Lower leg skin (tissue), 3 donors: ENCODE data around the gene GATB.

Source experiments
- POLR2A ChIP-seq, 2 donors: fragments of 450-650 bp; IDR thresholded peaks; one replicate each; pipeline ENCODE4 v1.6.1; 2016 to 2017; ENCODE audit warnings: antibody characterized with exemption in 2 of 2, mild to moderate bottlenecking in 1 of 2, moderate library complexity in 1 of 2
- TF ChIP-seq, protein P1 (sequence below), 3 donors: fragments of 450-650 bp; IDR thresholded peaks; one replicate each; pipeline ENCODE4 v1.5.1; 2016; ENCODE audit warnings: antibody characterized with exemption in 3 of 3, mild to moderate bottlenecking in 3 of 3, moderate library complexity in 2 of 3

DNA sequence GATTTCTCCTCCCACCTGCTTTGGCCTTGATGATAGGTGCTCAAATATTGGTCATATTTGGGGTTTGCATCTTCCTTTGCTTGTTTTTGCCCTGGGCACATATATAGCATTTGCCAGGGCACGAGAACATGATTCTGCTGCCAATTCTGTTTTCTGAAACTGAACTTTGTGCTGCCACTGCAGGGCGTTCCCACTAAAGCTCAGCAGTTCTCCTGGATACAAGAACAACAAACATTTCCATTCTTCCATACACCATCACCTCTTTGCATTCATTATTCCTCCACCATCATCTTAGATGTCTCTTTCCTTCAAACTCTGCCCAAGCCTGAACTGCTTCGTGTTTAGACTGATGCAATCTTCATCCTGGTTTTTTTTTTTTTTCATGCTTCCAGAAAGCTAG lies 36.3 kb upstream of the GATB start:
- TF ChIP-seq, protein P1, sequence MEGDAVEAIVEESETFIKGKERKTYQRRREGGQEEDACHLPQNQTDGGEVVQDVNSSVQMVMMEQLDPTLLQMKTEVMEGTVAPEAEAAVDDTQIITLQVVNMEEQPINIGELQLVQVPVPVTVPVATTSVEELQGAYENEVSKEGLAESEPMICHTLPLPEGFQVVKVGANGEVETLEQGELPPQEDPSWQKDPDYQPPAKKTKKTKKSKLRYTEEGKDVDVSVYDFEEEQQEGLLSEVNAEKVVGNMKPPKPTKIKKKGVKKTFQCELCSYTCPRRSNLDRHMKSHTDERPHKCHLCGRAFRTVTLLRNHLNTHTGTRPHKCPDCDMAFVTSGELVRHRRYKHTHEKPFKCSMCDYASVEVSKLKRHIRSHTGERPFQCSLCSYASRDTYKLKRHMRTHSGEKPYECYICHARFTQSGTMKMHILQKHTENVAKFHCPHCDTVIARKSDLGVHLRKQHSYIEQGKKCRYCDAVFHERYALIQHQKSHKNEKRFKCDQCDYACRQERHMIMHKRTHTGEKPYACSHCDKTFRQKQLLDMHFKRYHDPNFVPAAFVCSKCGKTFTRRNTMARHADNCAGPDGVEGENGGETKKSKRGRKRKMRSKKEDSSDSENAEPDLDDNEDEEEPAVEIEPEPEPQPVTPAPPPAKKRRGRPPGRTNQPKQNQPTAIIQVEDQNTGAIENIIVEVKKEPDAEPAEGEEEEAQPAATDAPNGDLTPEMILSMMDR (IDR thresholded peaks at IDR 0.05), result no peak
- TF ChIP-seq POLR2A (IDR thresholded peaks at IDR 0.05), result no peak
